Upper lobe of right lung (tissue), 1 donor: ENCODE results near the gene STARD8. TPM values are rescaled to one million over a fixed set of nuclear protein-coding genes. Genes with fewer than 3 reads are reported as not detected.
"Not testable (repeated sequence)": the region's sequence is repeated elsewhere in the genome, so short reads cannot be mapped to it uniquely, and the experiment has no call there.

Experiments
- ATAC-seq: fragments of 200-7000 bp; cut with Tn5 transposase; one replicate; pipeline ENCODE4 v1.9.1; 2020; ENCODE audit warnings: mild to moderate bottlenecking, moderate library complexity
- DNase-seq: peaks from one replicate; pipeline ENCODE4 v3.0.0-alpha.2; 2020
- H3K27ac ChIP-seq: fragments of 200-600 bp; one replicate; pipeline ENCODE4 v1.8.0; 2022
- H3K27me3 ChIP-seq: fragments of 200-600 bp; one replicate; pipeline ENCODE4 v1.8.0; 2022; ENCODE audit warnings: mild to moderate bottlenecking
- H3K36me3 ChIP-seq: fragments of 200-600 bp; one replicate; pipeline ENCODE4 v1.8.0; 2022
- H3K4me1 ChIP-seq: fragments of 200-600 bp; one replicate; pipeline ENCODE4 v1.8.0; 2022
- H3K4me3 ChIP-seq: fragments of 200-600 bp; one replicate; pipeline ENCODE4 v1.8.0; 2022; ENCODE audit warnings: mild to moderate bottlenecking
- H3K9me3 ChIP-seq: fragments of 200-600 bp; one replicate; pipeline ENCODE4 v1.8.0; 2022
- intact Hi-C: fragments of 100-400 bp; cut with DNase I; formaldehyde crosslinking; loops from one replicate; pipeline ENCODE4 v1.11.0; 2022
- total RNA-seq: library from RNA; stranded (reverse); fragmentation: NEBNext Ultra II Directional; extraction: Animal tissue kit (Norgen Biotek cat#: 25700); gene quantifications from one replicate; pipeline ENCODE4 v1.2.1, GENCODE V29; 2021
- TF ChIP-seq, protein P1 (sequence below): fragments of 200-600 bp; IDR thresholded peaks from one replicate; pipeline ENCODE4 v1.8.0; 2022; ENCODE audit warnings: antibody characterized with exemption
- donor health status: DM: no; HTN: yes; CAD: no; lungs with severe emphysema.

The STARD8 gene
- total RNA-seq, 1 donor from 2014 or later: 39.4 TPM

DNA sequence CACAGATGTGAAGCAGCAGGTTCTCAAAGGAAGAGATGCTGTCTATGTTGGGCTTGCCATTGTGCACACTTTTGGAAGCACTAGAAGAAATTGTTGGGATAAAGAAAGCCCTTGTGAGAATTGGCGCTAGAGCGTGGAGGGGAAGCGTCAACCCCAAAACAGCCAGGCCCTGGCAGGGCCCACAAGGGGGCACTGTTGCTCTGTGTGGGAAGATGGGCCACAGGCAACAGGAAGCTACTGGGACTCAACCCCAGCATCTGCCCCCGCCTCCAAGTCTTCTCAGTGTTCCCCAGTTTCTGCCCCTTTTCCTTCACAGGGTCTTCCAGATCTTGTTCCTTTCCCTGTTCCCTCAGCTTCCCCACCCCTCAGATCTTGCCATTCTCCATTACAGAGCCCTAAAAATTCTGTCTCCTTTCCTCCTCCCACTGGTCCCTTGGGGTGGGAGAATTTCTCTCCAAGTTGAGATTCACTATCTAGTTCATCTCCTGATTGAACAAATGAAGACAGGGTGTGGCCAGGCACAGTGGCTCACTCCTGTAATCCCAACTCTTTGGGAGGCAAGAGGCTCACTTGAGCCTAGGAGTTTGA, 85.5 kb downstream of the STARD8 start:
- DNase-seq (peak; percentile 82), ATAC-seq (peak; percentile 95)
- no peaks in the 10 kb centered on the region for H3K9me3 ChIP-seq
- H3K36me3 ChIP-seq: no peaks in the 10 kb centered on the region
- H3K27me3 ChIP-seq: no peaks in the 10 kb centered on the region
- no peak overlapping the region for H3K4me3 ChIP-seq
- TF ChIP-seq, protein P1, sequence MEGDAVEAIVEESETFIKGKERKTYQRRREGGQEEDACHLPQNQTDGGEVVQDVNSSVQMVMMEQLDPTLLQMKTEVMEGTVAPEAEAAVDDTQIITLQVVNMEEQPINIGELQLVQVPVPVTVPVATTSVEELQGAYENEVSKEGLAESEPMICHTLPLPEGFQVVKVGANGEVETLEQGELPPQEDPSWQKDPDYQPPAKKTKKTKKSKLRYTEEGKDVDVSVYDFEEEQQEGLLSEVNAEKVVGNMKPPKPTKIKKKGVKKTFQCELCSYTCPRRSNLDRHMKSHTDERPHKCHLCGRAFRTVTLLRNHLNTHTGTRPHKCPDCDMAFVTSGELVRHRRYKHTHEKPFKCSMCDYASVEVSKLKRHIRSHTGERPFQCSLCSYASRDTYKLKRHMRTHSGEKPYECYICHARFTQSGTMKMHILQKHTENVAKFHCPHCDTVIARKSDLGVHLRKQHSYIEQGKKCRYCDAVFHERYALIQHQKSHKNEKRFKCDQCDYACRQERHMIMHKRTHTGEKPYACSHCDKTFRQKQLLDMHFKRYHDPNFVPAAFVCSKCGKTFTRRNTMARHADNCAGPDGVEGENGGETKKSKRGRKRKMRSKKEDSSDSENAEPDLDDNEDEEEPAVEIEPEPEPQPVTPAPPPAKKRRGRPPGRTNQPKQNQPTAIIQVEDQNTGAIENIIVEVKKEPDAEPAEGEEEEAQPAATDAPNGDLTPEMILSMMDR: peak; percentile 68
- intact Hi-C loops: no loop called here
- H3K4me1 ChIP-seq: no peaks in the 10 kb centered on the region
- no peak overlapping the region for H3K27ac ChIP-seq

DNA sequence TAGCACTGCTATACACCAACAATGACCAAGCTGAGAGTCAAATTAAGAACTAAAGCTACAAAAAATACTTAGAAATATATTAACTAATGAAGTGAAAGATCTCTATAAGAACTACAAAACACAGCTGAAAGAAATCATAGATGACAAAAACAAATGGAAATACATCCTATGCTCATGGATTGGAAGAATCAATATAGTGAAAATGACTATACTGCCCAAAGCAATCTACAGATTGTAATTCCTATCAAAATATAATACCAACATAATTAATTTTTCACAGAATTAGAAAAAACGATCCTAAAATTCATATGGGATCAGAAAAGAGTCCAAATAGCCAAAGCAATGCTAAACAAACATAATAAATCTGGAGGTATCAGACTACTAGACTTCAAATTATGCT, 87.8 kb downstream of the STARD8 start:
- TF ChIP-seq, protein P1: no peak
- intact Hi-C loops: no loop called here
- no peak for ATAC-seq
- Histone ChIP-seq H3K27ac (no peak overlapping the region), H3K9me3 (no peaks in the 10 kb centered on the region), H3K4me3 (no peak overlapping the region), H3K4me1 (no peaks in the 10 kb centered on the region), H3K36me3 (no peaks in the 10 kb centered on the region), H3K27me3 (no peaks in the 10 kb centered on the region)
- no peak for DNase-seq

DNA sequence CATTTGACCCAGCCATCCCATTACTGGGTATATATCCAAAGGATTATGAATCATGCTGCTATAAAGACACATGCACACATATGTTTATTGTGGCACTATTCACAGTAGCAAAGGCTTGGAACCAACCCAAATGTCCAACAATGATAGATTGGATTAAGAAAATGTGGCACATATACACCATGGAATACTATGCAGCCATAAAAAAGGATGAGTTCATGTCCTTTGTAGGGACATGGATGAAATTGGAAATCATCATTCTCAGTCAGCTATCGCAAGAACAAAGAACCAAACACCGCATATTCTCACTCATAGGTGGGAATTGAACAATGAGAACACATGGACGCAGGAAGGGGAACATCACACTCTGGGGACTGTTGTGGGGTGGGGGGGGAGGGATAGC, 94.4 kb downstream of the STARD8 start:
- intact Hi-C loops, H3K9me3 ChIP-seq, H3K27ac ChIP-seq, DNase-seq, ATAC-seq, H3K27me3 ChIP-seq, H3K36me3 ChIP-seq, H3K4me1 ChIP-seq, H3K4me3 ChIP-seq: not testable (repeated sequence)

DNA sequence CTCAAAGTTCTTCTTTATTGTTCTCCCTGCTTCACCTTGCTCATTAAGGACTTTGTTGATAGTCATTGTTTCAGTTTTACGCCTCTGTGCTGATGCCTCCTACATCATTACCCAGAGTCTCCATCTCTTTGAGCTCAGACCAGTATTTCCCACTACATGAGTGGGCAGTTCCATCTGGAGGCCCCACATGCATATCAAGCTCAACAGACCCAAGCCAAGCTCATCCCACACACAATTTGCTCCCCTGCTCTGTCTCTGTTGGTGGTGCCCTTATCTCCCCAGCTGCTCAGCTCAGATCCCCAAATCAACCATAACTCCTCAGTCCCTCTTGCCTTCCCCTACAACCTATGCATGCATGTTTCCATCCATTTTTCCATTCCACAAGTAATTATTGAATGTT, 96.3 kb downstream of the STARD8 start:
- Histone ChIP-seq H3K4me3 (no peak overlapping the region), H3K36me3 (no peaks in the 10 kb centered on the region), H3K27ac (no peak overlapping the region), H3K4me1 (no peaks in the 10 kb centered on the region), H3K9me3 (no peaks in the 10 kb centered on the region), H3K27me3 (no peaks in the 10 kb centered on the region)
- ATAC-seq (no peak), DNase-seq (no peak)
- intact Hi-C loops: no loop called here
- TF ChIP-seq, protein P1: no peak

DNA sequence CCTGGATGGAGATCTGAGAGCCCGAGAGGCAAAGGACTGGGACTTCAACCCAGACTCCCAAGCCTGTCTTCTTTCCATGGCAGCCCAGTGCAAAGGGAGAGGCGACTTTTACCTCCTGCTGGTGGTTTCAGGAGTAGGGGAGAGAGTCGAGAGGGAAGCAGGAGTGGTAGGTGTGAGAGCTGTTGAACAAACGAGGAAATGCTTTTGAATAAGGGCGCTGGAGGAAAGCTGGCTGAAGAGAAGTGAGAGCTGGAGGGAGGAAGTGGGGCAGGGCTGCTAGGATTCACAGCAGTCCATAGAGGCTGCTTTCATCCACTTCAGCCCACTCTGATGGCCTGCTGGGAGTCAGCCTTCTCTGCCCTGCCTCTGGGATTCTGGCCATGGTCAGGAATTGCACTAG, 99.5 kb downstream of the STARD8 start:
- Histone ChIP-seq H3K36me3 (no peaks in the 10 kb centered on the region), H3K9me3 (no peaks in the 10 kb centered on the region), H3K27ac (no peak overlapping the region), H3K4me3 (no peak overlapping the region), H3K27me3 (no peaks in the 10 kb centered on the region), H3K4me1 (no peaks in the 10 kb centered on the region)
- TF ChIP-seq, protein P1: no peak
- no peak for DNase-seq
- ATAC-seq: peak; percentile 49
- intact Hi-C loops: no loop called here

GRCh38 chrX:68748030-68748429, 100.6 kb downstream of the STARD8 start:
- ATAC-seq: no peak
- Histone ChIP-seq H3K27me3 (no peaks in the 10 kb centered on the region), H3K27ac (no peak overlapping the region), H3K9me3 (no peaks in the 10 kb centered on the region), H3K4me1 (no peaks in the 10 kb centered on the region), H3K36me3 (no peaks in the 10 kb centered on the region), H3K4me3 (no peak overlapping the region)
- TF ChIP-seq, protein P1: no peak
- intact Hi-C loops: no loop called here
- DNase-seq: no peak
